Ishikawa (cell line): Measurements from ENCODE around the gene PREX1.

Experiments used
- CEBPB ChIP-seq: IDR thresholded peaks from 2 replicates; pipeline ENCODE4 v1.6.1; 2012
- CREB1 ChIP-seq: IDR thresholded peaks from 2 replicates; pipeline ENCODE4 v1.6.1; 2012; ENCODE audit warnings: low read depth
- EP300 ChIP-seq: IDR thresholded peaks from 2 replicates; pipeline ENCODE4 v1.6.1; 2012; ENCODE audit warnings: borderline replicate concordance
- FOXM1 ChIP-seq: IDR thresholded peaks from 2 replicates; pipeline ENCODE4 v1.6.1; 2012; ENCODE audit warnings: low read depth, borderline replicate concordance
- NFIC ChIP-seq: IDR thresholded peaks from 2 replicates; pipeline ENCODE4 v1.6.1; 2012
- RAD21 ChIP-seq: IDR thresholded peaks from 2 replicates; pipeline ENCODE4 v1.6.1; 2012; ENCODE audit warnings: low read depth
- TAF1 ChIP-seq: IDR thresholded peaks from 2 replicates; pipeline ENCODE4 v1.6.1; 2012; ENCODE audit warnings: low read depth, mild to moderate bottlenecking
- TEAD4 ChIP-seq: IDR thresholded peaks from 2 replicates; pipeline ENCODE4 v1.6.1; 2012
- YY1 ChIP-seq: IDR thresholded peaks from 2 replicates; pipeline ENCODE4 v1.6.1; 2012; ENCODE audit warnings: low read depth
- ZBTB7A ChIP-seq: IDR thresholded peaks from 2 replicates; pipeline ENCODE4 v1.6.1; 2012; ENCODE audit warnings: low read depth
- TF ChIP-seq, protein P1 (sequence below): IDR thresholded peaks from 2 replicates; pipeline ENCODE4 v1.6.1; 2012; ENCODE audit warnings: low read depth, mild to moderate bottlenecking
- TF ChIP-seq, protein P2 (sequence below): IDR thresholded peaks from 2 replicates; pipeline ENCODE4 v1.6.1; 2012
- TF ChIP-seq, protein P3 (sequence below): IDR thresholded peaks from 2 replicates; pipeline ENCODE4 v1.6.1; 2012

DNA sequence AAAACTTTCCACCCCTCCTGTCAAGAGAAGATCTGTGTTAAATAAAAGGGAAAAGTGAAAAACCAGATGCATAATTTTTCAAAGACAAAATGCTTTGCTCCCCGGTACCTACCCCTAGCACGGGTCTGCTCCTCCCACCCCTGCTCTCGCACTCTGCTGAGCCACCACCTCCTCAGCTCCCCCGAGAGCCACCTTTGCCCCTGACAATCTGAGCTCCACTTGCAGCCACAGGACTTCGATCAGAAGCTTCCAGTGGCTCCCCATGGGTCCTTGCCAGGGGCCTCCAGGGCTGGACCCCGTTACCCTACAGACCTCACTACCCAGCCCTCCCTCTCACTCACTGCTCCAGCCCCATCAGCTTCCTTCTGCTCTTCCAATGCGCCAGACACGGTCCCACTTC lies 171.7 kb downstream of the PREX1 start:
- TF ChIP-seq TEAD4 (no peak), TAF1 (no peak), FOXM1 (no peak), EP300 (no peak), CREB1 (no peak), NFIC (no peak), RAD21 (no peak), CEBPB (no peak), ZBTB7A (no peak), YY1 (no peak)
- TF ChIP-seq, protein P1, sequence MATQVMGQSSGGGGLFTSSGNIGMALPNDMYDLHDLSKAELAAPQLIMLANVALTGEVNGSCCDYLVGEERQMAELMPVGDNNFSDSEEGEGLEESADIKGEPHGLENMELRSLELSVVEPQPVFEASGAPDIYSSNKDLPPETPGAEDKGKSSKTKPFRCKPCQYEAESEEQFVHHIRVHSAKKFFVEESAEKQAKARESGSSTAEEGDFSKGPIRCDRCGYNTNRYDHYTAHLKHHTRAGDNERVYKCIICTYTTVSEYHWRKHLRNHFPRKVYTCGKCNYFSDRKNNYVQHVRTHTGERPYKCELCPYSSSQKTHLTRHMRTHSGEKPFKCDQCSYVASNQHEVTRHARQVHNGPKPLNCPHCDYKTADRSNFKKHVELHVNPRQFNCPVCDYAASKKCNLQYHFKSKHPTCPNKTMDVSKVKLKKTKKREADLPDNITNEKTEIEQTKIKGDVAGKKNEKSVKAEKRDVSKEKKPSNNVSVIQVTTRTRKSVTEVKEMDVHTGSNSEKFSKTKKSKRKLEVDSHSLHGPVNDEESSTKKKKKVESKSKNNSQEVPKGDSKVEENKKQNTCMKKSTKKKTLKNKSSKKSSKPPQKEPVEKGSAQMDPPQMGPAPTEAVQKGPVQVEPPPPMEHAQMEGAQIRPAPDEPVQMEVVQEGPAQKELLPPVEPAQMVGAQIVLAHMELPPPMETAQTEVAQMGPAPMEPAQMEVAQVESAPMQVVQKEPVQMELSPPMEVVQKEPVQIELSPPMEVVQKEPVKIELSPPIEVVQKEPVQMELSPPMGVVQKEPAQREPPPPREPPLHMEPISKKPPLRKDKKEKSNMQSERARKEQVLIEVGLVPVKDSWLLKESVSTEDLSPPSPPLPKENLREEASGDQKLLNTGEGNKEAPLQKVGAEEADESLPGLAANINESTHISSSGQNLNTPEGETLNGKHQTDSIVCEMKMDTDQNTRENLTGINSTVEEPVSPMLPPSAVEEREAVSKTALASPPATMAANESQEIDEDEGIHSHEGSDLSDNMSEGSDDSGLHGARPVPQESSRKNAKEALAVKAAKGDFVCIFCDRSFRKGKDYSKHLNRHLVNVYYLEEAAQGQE: no peak
- TF ChIP-seq, protein P2, sequence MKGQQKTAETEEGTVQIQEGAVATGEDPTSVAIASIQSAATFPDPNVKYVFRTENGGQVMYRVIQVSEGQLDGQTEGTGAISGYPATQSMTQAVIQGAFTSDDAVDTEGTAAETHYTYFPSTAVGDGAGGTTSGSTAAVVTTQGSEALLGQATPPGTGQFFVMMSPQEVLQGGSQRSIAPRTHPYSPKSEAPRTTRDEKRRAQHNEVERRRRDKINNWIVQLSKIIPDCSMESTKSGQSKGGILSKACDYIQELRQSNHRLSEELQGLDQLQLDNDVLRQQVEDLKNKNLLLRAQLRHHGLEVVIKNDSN: no peak
- TF ChIP-seq, protein P3, sequence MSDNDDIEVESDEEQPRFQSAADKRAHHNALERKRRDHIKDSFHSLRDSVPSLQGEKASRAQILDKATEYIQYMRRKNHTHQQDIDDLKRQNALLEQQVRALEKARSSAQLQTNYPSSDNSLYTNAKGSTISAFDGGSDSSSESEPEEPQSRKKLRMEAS: no peak
